ENCODE data around the gene SMAP1. TPM values are rescaled to one million over a fixed set of nuclear protein-coding genes. Genes with fewer than 3 reads are reported as not detected.

Gene SMAP1
- total and polyA plus RNA-seq, 2 experiments from 2014 or later: 31.1 to 34.6 TPM

DNA sequence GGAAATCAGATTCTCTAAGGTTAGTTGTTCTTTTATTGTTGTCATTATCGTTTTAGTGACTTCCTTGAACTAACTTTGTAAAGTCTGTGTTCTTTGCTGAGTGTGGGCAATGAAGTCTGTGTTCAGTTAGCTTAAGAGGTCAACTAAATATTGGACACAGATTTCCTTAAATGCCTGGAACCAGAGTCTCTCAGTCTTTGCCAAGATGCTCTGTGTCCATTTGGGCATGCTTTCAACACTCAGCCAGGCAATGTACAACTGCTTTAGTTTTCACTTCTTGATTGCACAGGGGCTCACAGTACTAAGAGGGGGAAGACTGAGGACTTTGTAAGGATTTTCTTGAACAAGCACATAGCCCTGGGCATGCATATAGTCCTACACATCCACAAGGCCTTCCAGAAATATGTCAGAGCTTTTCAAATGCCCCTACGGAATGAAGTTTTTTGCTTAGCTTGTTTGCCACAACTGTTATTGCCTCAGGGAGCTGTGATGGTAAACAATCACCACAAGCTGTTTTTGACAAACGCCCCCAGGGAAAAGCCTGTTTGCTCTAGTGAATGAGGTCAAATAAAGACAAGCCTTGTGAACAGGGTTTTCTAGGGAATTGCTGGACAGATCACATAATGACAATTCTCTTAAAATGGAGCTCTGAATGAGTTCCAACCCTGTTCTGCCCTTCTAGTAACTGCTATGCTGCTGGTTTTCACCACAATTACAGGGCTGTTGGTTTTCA lies 206.7 kb downstream of the SMAP1 start (continued):
- TF ChIP-seq ZNF462 (CRISPR knock-in tag; IDR thresholded peaks at IDR 0.05) (no peak), ZNF114 (CRISPR knock-in tag; IDR thresholded peaks at IDR 0.05) (no peak), ZNF331 (CRISPR knock-in tag; IDR thresholded peaks at IDR 0.05; ENCODE audit: low read depth) (no peak)

DNA sequence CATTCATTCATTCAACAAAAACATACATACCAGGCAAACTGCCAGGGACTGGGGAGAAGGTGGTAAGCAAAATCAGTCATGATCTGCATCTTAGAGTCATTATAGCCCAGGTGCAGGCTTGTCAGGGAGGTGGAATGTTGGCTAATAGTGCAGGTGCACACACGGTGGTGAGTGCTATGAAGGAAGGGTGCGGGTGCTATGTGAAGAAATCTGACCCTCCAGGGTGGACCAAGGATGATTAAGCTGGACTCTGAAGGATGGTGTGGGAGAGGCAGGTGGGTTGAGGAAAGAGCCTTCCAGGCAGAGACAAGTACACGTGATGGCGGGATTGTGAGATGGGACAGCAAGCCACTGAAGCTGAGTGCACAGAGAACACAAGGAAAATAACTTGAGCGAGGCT lies 211.8 kb downstream of the SMAP1 start:
- Mint-ChIP-seq H3K36me3 (ENCODE audit: low read depth) (no peaks in the 10 kb centered on the region), H3K27ac (no peak overlapping the region), H3K4me1 (peaks cover 13% of the 10 kb centered on the region), H3K9me3 (no peaks in the 10 kb centered on the region; the same call in 2 of the 3 replicates), H3K27me3 (ENCODE audit: insufficient read depth, low read depth, poor library complexity) (peaks cover 7% of the 10 kb centered on the region), H3K4me3 (no peak overlapping the region)
- H3K4me3 ChIP-seq: no peak overlapping the region
- no peaks in the 10 kb centered on the region for H3K27me3 ChIP-seq (ENCODE audit: insufficient read depth)
- H3K4me1 ChIP-seq (ENCODE audit: insufficient read depth): peaks cover under 1% of the 10 kb centered on the region; the same call in 1 of the 2 replicates
- no peak overlapping the region for H2AFZ ChIP-seq
- ATAC-seq (no peak), DNase-seq (ENCODE audit: low spot score) (no peak)
- H3K27ac ChIP-seq (ENCODE audit: low read depth): no peak overlapping the region
- no peaks in the 10 kb centered on the region; the same call in 1 of the 2 replicates for H3K9me2 ChIP-seq (ENCODE audit: insufficient read depth)
- H3F3A ChIP-seq (replicated peaks; ENCODE audit: low read depth): no peaks in the 10 kb centered on the region
- H4K20me1 ChIP-seq (replicated peaks; ENCODE audit: insufficient read depth): no peaks in the 10 kb centered on the region
- no peaks in the 10 kb centered on the region for H3K36me3 ChIP-seq (ENCODE audit: insufficient read depth)
- H3K79me2 ChIP-seq (replicated peaks; ENCODE audit: insufficient read depth): no peaks in the 10 kb centered on the region
- no peak overlapping the region for H3K4me2 ChIP-seq
- TF ChIP-seq ZNF462 (CRISPR knock-in tag; IDR thresholded peaks at IDR 0.05): no peak
- no peak for TF ChIP-seq ZNF114 (CRISPR knock-in tag; IDR thresholded peaks at IDR 0.05)
- TF ChIP-seq ZNF331 (CRISPR knock-in tag; IDR thresholded peaks at IDR 0.05; ENCODE audit: low read depth): no peak
- TF ChIP-seq NANOG (IDR thresholded peaks at IDR 0.05; ENCODE audit: borderline replicate concordance): no peak
- no peak for TF ChIP-seq ETS1 (IDR thresholded peaks at IDR 0.05)
